ENCODE measurements around the gene DDX20. TPM values are rescaled to one million over a fixed set of nuclear protein-coding genes. Genes with fewer than 3 reads are reported as not detected.

DDX20 gene
- total and polyA plus RNA-seq, 2 experiments from 2014 or later: 11.5 to 24.2 TPM

- WGBS, 2 experiments (ENCODE audit: low coverage in 1 of 2, low lambda C conversion rate in 2 of 2, missing lambda C conversion rate in 2 of 2): 47 to 64% methylated on average over 1 of the region's 1 CpG
Observed at GRCh38 chr1:111709986-111710385, 45.7 kb upstream of the DDX20 start.

GRCh38 chr1:111716333-111716732, 39.4 kb upstream of the DDX20 start:
- H3K9ac ChIP-seq: no peak overlapping the region
- 59 to 63% methylated on average over 3 of the region's 3 CpGs for WGBS, 2 experiments (ENCODE audit: low coverage in 1 of 2, low lambda C conversion rate in 2 of 2, missing lambda C conversion rate in 2 of 2)

More at GRCh38 chr1:111709986-111710385, 45.7 kb upstream of the DDX20 start:
- TF ChIP-seq EZH2 (IDR thresholded peaks at IDR 0.05; ENCODE audit: insufficient read depth, poor library complexity, severe bottlenecking) (no peak), EZH2phosphoT487 (IDR thresholded peaks at IDR 0.05; ENCODE audit: insufficient read depth, low read depth) (no peak)
- H3K4me1 ChIP-seq (ENCODE audit: insufficient read depth): peaks cover 12% of the 10 kb centered on the region
- no peak overlapping the region for H3K27ac ChIP-seq
- no peak for DNase-seq
- no peak overlapping the region for H3K4me3 ChIP-seq
- no peaks in the 10 kb centered on the region for H3K9me2 ChIP-seq (ENCODE audit: insufficient read depth)
- H3K4me2 ChIP-seq (ENCODE audit: unreplicated experiment): no peak overlapping the region
- no peaks in the 10 kb centered on the region for H3K27me3 ChIP-seq (replicated peaks; ENCODE audit: insufficient read depth)
- H3K79me2 ChIP-seq (ENCODE audit: insufficient read depth): peaks cover 15% of the 10 kb centered on the region; the same call in 1 of the 2 replicates
- in situ Hi-C loops (cut with MboI): no loop called here
- no peaks in the 10 kb centered on the region for H4K20me1 ChIP-seq (ENCODE audit: insufficient read depth)
- H3K9me3 ChIP-seq (ENCODE audit: low read depth): no peaks in the 10 kb centered on the region
- peaks cover 29% of the 10 kb centered on the region; the same call in 1 of the 2 replicates for H3F3A ChIP-seq (ENCODE audit: insufficient read depth)
- no peak overlapping the region for H3K9ac ChIP-seq
- no peak overlapping the region for H2AFZ ChIP-seq
- peaks cover 45% of the 10 kb centered on the region for H3K36me3 ChIP-seq (ENCODE audit: low read depth)

GRCh38 chr1:111717450-111717849, 38.3 kb upstream of the DDX20 start:
- Histone ChIP-seq H3K9me2 (ENCODE audit: insufficient read depth) (no peaks in the 10 kb centered on the region), H3K4me1 (ENCODE audit: insufficient read depth) (peaks cover 14% of the 10 kb centered on the region), H3K36me3 (ENCODE audit: low read depth) (peaks cover 11% of the 10 kb centered on the region; the same call in 1 of the 2 replicates), H3F3A (ENCODE audit: insufficient read depth) (peaks cover 23% of the 10 kb centered on the region; the same call in 1 of the 2 replicates), H3K27ac (no peak overlapping the region), H3K9ac (no peak overlapping the region), H3K27me3 (replicated peaks; ENCODE audit: insufficient read depth) (no peaks in the 10 kb centered on the region), H3K4me2 (ENCODE audit: unreplicated experiment) (no peak overlapping the region), H4K20me1 (ENCODE audit: insufficient read depth) (no peaks in the 10 kb centered on the region), H3K79me2 (ENCODE audit: insufficient read depth) (no peaks in the 10 kb centered on the region), H3K4me3 (no peak overlapping the region), H3K9me3 (ENCODE audit: low read depth) (no peaks in the 10 kb centered on the region), H2AFZ (no peak overlapping the region)
- DNase-seq: no peak
- in situ Hi-C loops (cut with MboI): no loop called here
- TF ChIP-seq EZH2 (IDR thresholded peaks at IDR 0.05; ENCODE audit: insufficient read depth, poor library complexity, severe bottlenecking): no peak
- TF ChIP-seq EZH2phosphoT487 (IDR thresholded peaks at IDR 0.05; ENCODE audit: insufficient read depth, low read depth): no peak
- WGBS, 2 experiments (ENCODE audit: low coverage in 1 of 2, low lambda C conversion rate in 2 of 2, missing lambda C conversion rate in 2 of 2): 99 to 100% methylated on average over 2 of the region's 2 CpGs

More at GRCh38 chr1:111716333-111716732, 39.4 kb upstream of the DDX20 start:
- no peak overlapping the region for H3K4me3 ChIP-seq
- H3K79me2 ChIP-seq (ENCODE audit: insufficient read depth): no peaks in the 10 kb centered on the region
- H4K20me1 ChIP-seq (ENCODE audit: insufficient read depth): no peaks in the 10 kb centered on the region
- H2AFZ ChIP-seq: no peak overlapping the region
- no peaks in the 10 kb centered on the region for H3K9me3 ChIP-seq (ENCODE audit: low read depth)
- in situ Hi-C loops (cut with MboI): no loop called here
- H3K27ac ChIP-seq: no peak overlapping the region
- TF ChIP-seq EZH2phosphoT487 (IDR thresholded peaks at IDR 0.05; ENCODE audit: insufficient read depth, low read depth): no peak
- TF ChIP-seq EZH2 (IDR thresholded peaks at IDR 0.05; ENCODE audit: insufficient read depth, poor library complexity, severe bottlenecking): no peak
- H3K27me3 ChIP-seq (replicated peaks; ENCODE audit: insufficient read depth): no peaks in the 10 kb centered on the region
- DNase-seq: no peak
- H3K4me2 ChIP-seq (ENCODE audit: unreplicated experiment): no peak overlapping the region
- no peaks in the 10 kb centered on the region for H3K9me2 ChIP-seq (ENCODE audit: insufficient read depth)
- H3F3A ChIP-seq (ENCODE audit: insufficient read depth): peaks cover 34% of the 10 kb centered on the region; the same call in 1 of the 2 replicates
- peaks cover 22% of the 10 kb centered on the region; the same call in 1 of the 2 replicates for H3K36me3 ChIP-seq (ENCODE audit: low read depth)
- H3K4me1 ChIP-seq (ENCODE audit: insufficient read depth): peaks cover 4% of the 10 kb centered on the region; the same call in 1 of the 2 replicates

- in situ Hi-C loops (cut with MboI): no loop called here
- TF ChIP-seq EZH2 (IDR thresholded peaks at IDR 0.05; ENCODE audit: insufficient read depth, poor library complexity, severe bottlenecking): no peak
- no peak for TF ChIP-seq EZH2phosphoT487 (IDR thresholded peaks at IDR 0.05; ENCODE audit: insufficient read depth, low read depth)
- no peaks in the 10 kb centered on the region for H3K27me3 ChIP-seq (replicated peaks; ENCODE audit: insufficient read depth)
Observed at GRCh38 chr1:111719135-111719534, 36.6 kb upstream of the DDX20 start.

More at GRCh38 chr1:111719135-111719534, 36.6 kb upstream of the DDX20 start:
- H3K9ac ChIP-seq: no peak overlapping the region
- H3K27ac ChIP-seq: no peak overlapping the region
- no peaks in the 10 kb centered on the region for H3K9me3 ChIP-seq (ENCODE audit: low read depth)
- no peak overlapping the region for H3K4me3 ChIP-seq
- peaks cover 2% of the 10 kb centered on the region; the same call in 1 of the 2 replicates for H3K36me3 ChIP-seq (ENCODE audit: low read depth)
- H2AFZ ChIP-seq: no peak overlapping the region
- H3K9me2 ChIP-seq (ENCODE audit: insufficient read depth): no peaks in the 10 kb centered on the region
- WGBS, 2 experiments (ENCODE audit: low coverage in 1 of 2, low lambda C conversion rate in 2 of 2, missing lambda C conversion rate in 2 of 2): 89 to 93% methylated on average over 5 of the region's 5 CpGs
- H3K4me2 ChIP-seq (ENCODE audit: unreplicated experiment): no peak overlapping the region
- H3K79me2 ChIP-seq (ENCODE audit: insufficient read depth): no peaks in the 10 kb centered on the region
- no peaks in the 10 kb centered on the region for H4K20me1 ChIP-seq (ENCODE audit: insufficient read depth)
- peaks cover 14% of the 10 kb centered on the region for H3K4me1 ChIP-seq (ENCODE audit: insufficient read depth)
- no peak for DNase-seq
- H3F3A ChIP-seq (ENCODE audit: insufficient read depth): peaks cover 11% of the 10 kb centered on the region; the same call in 1 of the 2 replicates
